GM18499 (cell line): ENCODE data around the gene SLC39A1.
"Not testable (repeated sequence)": the region's sequence is repeated elsewhere in the genome, so short reads cannot be mapped to it uniquely, and the experiment has no call there.

ENCODE experiments used
- ATAC-seq: cut with Tn5 transposase; IDR thresholded peaks from one replicate; pipeline ENCODE4 v1.9.1; 2021; ENCODE audit warnings: moderate number of reproducible peaks; ENCODE audit not compliant: insufficient read depth, unreplicated experiment

The SLC39A1 gene

DNA sequence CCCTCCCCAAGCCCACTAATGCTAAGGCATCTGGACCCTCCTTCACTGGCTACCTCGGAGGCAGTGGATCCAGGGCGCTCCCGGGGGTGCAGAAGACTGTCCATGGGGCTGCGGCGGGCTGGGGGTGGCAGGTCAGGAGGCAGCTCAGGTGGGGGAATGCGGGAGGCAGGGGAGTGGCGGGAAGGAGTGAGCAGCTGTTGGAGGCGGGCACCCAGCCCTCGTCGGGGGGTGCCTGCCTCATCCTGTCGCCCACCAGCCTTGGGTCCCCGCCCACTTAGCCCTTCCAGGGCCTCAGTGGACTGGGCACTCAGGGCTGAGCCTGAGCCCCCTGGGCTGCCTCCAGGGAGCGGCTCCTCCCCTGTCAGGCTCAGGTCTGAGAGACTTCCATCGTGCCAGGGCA, 29.9 kb downstream of the SLC39A1 start:
- ATAC-seq: no peak

DNA sequence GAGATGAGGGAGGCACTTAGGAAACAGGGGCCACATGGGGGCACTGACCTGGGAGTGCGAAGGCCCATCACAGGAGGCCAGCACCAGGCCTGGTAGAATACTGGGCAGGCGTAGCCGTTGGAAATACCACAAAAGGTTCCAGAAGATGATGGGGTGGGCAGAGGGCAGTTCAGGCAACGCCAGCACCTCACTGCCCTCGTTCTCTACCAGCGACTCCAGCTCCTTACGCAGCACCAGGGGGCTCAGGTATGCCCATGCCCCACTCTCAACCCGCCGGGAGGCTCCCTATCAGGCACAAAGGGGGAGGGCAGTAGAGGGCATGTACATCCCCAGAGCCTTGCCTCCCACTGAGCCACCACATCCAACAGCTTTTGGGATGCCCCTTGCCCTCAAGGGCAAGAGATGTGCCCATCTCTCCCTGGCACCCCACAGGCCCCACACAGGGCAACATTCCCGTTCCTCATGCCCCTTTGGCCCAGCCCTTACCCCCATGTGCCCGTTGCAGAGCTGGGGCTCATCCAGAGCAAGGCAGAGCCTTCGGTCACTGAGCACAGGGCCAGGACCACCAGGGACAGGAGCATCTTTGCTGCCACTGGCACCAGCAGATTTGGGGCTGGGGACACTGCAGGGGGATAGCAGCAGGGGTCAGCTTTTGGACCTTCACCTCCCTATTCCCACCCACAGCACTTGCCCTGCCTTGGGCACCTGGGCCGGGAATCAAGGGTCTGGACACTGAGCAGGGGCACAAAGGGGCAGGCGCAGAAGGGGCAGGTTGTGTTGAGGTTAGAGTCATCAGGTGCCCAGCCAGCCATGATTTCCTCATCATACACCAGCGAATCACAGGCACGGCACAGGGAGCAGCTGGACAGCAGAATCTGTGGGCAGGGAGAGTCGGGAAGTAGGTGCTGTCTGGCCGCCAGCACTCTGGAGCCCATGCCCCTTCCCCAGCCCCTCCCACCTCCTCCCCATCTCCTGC, 30.9 kb downstream of the SLC39A1 start:
- ATAC-seq: no peak

DNA sequence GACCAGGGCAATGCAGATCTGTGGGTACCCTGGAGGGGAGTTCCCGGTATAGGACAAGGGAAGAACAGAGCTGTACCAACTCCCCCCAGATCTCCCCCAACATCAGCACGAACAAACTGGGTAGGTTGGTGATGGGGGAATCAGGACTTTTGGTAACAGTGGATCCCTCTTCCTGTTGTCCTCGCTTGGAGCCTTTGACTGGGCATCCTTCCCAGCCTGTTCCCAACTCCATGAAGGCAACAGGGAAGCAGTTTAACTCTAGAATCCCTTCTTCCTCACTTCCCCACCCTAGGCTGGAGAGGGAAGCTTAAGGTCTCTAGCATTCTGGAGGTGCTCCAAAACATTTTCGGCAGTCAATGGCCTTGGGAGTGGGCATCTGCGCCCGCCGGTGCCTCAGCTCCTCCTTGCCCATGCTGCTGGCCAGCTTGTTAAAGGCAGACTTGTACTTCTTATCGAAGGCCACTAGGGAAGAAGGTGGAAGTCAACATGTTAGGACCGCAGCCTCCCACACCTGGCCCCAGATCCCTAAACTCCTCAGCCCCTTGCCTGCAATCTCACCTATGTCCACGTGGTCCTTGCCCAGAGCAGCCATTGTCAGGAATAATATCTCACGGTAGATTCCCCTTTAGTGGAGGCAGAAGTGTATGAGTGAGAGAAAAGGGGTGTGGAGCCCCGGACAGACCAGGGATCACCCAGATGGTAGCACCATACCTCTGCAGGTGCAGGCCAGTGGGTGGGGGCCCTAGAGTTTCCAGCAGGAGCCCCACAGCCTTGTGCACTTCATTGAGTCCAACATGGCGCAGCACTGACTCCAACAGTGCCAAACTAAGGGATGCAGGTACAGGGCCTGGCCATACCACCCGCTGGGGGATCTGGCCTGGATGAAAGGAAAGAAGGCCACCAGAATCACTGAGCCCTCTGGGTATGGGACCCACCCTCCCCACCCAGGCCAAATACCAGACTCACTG, 33.1 kb downstream of the SLC39A1 start:
- ATAC-seq: no peak

DNA sequence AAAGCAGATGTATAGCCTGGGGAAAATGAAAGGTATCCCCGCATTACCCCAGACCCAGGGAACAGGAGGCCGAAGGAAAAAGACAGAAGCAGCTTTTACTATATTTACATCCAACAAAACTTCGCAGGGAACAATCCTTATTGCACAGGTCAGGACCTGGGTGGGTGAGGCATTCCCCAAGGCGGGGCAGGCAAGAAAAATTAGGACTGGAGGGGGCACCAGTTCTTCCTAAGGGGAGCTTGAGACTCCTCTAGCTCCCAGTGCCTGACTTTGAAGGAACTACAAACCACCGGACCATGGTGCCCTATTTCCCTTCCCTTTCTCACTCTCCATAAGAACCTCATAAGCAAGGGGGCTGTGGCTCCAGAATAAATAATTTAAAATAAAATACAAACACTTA, 33.9 kb downstream of the SLC39A1 start:
- ATAC-seq: no peak

DNA sequence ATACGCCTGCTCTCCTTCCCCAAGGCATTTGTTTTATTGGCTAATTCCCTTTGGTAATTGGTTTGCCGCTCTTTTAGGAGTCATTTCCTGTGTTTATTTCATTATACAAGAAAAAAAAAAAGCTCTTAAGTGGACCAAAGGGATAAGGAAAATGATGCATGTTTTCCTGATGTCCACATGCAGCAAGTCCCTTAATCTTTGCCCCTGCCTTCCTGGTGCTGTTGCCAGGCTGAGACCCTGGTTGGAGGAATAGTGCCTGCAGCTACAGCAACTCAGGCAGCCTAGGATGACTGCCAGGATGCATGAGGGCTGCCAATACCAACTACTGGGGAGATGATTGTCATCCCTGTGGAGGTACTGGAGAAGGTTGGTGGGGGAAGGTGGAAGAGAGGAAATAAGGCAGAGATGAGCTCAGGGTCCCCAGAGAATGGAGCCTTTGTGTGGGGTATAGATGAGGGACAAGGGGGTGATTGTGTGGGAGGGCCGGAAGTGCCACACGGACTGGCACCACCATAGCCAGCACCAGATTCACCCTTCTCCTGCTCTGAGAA, 34.5 kb downstream of the SLC39A1 start:
- no peak for ATAC-seq

DNA sequence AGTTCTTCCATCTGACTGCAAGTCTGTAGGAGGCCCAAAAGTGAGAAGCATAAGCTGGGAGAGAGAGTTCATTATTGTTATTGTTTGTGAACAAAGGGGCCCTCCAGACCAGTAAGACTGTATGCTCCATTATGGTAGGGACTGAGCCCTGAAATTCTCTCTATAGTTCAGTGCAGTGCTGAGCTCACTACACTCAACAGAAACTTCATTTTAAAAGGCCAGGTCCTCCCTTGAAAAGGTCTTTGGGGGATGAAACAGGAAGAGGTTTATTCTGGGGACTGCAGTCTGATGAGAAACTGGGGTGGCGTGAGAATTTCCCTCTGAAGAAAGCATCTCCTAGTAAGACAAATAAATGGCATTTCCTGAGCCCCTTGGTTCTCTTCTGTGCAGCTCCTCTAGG, 35.1 kb downstream of the SLC39A1 start:
- no peak for ATAC-seq

DNA sequence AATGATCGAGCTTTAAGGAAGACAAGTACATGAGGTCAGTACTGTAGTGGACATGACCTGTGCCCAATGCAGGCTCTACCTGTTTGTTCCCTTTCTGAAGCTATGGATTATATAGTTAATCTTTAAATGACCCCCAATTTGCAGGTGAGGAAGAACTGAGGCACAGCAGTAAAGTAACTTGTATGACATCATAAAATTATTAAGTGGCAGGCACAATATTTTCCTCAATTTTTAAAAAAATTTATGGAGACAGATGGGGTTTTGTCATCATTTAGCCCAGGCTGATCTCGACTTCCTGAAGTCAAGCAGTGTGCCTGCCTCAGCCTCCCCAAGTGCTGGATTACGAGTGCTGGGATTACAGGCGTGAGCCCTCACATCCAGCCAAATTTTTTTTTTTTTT, 36.9 kb downstream of the SLC39A1 start:
- no peak for ATAC-seq

DNA sequence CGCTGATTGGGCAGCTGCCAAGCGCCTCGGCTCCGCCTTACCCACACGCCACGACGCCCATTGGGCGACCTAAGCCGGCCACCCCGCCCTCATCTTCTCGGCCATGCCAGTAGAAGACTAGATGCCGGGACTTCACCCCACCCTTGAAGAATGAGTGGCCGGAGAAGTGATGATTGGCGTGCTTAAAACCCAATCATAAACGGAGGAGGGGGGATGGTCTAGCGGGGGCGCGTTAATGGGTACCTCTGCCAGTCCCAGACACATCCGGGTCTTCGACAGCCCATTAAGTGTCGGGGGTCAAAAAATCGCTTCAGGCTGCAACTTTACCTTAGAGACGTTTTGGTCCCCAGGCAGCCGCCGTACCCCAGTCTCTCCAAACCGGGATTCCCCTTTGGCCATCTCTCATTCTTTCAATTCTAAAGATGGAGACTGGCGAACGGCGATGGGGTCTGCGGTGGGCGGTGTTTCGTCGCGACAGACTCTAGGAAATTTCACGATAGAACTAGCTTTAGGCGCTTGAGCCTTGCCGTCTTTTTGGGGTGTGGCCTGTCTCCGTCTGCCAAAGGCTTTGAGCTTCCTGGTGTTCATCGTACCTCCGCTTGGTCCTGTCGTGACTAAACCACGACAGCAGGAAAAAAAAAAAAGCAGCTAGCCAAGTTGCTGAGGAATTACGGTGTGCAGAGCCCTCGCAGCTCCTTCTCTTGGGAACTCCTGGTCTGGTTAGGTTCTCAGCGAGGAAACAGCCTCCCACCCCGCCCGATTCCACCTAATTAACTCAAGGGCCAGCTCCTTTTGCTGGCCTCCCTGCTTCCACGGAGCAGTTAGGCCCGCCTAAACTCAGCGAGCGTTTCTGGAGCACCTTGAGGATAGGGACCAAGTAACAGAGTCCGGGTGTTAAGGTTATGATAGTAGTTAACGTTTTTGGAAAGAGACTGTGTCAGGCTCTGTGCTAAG, 40.1 kb downstream of the SLC39A1 start, which contains the start of gene GATAD2B:
Gene GATAD2B (minus strand): TSS at position 1 of the 954 bp plus-strand sequence. CDS start 94,625 bp downstream, outside the sequence.
- ATAC-seq: peak; percentile 68

DNA sequence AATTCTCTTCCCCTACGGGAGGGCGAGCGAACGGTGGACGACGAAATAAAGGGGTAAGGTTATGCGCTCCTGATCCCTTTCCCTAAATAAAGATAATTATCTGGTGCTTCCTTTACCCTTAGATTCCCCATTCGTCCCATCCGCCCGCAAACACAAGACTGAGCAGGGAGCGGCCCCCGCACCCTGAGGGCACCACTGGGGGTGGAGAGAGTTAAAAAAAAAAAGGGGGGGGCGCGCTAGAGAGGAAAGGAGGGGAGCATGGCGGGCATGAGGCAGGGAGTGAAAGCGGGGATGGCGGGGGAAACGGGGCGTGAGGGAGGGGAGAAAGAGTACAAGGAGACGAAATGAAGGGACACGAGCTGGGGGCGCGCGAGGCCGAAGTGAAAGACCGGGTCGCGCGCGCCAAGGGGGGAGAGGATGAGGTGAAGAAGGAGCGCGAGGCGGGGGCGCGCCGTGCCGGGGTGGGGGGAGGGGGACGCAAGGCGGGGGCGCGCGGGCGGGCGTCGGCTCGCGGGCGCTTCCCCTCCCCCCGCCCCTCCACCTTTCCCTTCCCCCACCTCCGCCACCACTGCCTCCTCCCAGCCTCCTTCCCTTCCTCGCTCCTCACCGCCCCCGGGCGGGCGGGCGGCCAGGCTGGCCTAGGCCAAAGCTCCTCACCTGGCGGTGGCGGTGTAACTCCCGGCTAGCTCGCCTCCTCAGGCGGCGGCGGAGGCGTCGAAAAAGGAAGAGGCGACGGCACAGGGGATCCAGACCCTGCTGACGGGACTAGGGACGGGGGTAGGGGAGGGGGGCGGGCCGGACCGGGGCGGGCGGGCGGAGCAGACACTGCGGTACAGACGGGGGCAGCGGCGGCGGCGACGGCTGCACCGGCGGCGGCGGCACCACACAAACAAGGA, 41.0 kb downstream of the SLC39A1 start:
- ATAC-seq: peak; percentile 6

DNA sequence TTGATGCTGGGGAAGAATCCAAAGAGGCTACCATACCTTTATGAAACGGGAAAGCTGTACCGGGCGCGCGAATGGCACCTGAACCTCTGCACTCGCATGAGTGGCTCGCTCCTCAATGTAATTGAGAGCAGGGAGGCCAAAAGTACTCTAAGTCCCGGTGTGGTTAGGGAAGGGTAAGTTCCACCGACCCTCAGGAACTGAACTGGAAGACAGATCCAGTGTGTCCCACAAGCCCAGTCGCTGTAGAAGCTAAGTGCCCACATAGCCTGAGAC, 41.6 kb downstream of the SLC39A1 start:
- no peak for ATAC-seq

DNA sequence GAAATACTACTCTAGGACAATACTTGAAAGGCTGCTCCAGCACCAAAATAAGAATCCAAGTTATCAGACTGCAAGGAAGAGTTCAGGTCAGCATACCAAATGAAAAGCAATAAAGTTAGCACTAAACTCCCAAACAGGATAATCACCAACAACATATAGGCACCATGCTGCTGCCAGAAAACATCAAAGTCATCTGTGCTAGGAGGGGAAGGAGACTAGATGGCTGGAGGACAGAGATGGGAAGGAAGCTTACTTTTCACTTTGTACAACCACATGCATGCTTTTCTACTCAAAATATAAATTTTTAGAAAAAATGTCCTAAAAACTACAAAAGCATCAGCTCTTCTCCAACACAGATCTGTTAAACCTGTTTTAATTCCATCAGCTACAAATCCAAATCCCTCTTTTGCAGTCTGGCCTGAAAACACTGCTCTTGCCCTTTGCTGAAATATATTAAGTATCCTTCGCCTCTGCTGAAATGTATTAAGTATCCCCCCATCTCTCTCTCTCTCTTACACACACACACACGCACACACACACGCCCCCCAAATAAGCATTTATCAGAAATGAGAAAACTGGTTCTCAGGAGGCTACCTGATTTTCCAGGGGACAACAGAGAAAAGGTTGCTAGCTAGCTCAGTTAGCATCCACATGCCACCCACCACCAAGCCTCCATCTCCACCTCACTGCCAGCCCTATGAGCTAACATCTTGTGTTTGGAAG, 42.1 kb downstream of the SLC39A1 start:
- no peak for ATAC-seq

DNA sequence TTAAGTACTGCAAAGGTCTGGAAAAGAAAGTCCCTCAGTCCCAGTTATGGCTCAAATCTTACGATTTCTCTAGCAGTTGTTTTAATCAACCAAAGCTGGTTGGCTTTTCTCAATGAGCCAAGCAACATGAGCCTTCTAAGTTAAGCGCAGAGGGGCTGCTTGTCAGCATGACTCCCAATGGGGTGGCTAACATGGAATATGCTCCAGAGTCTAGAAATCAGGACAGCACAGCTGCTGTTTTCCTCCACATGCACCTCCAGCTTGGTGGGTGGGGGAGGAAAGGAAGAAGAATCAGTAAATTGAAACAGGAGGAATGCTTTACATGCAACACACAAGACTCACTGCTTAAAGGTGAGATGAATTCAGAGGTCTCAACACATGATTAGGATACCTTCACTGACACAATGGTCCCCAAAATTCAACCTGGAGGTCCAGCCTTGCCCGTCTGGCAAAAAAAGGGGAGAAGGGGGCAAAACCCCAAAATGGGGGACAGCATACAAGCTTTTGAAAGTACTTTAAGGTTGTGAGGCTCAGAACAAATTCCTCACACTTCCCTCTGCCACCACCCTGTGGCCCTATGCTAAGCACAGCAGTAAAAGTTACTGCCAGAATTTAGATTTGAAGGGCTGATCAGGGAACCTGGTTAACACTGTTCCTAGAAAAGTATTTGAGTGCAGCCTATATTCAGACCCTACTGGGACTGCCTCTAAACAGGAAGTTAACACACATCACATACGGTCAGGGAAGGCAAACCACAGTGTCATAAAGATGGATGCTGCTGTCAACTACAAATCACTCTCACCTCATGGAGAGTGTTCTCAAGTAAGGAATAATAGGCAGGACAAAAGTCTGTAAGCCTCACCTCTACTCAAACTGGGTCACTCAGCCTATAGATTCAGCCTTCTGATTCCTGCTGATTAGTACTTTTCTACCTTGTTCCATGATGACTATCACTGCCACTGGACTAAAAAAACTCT, 43.2 kb downstream of the SLC39A1 start:
- no peak for ATAC-seq

DNA sequence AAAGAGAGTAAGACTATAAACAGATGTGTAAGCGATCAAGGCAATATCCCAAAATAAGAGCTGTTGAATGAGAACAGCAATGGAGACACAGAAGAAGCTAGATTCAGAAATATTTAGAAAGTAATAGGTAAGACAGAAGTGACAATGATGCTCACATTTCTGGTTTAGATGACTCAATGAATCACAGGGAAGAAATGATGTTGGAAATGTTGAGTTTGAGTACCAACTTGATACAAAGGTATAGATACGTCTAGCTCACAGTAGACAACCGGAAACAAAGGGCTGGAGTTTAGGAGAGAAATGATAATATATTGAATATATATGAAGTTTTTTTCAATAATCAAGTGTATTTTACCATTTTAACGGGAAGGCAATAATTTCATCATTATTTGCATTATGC, 47.0 kb downstream of the SLC39A1 start:
- no peak for ATAC-seq

DNA sequence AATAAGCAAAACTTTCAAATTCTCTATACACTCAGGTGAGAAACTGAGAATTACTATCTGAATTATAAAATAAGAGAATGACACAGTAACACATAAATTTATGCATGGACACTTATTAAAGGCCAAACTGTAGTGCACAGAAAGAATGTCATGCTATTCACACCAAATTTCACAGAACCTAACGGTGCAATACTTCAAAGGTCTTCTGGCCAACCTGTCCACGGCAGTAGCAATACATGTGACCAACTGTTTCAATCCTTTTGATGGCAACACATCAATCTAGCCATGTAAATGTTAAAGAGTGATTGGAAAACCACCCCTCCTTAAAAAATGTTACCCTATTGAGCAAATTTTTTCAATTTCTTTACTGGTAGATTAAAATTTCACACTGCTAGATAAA, 51.0 kb downstream of the SLC39A1 start:
- ATAC-seq: no peak

DNA sequence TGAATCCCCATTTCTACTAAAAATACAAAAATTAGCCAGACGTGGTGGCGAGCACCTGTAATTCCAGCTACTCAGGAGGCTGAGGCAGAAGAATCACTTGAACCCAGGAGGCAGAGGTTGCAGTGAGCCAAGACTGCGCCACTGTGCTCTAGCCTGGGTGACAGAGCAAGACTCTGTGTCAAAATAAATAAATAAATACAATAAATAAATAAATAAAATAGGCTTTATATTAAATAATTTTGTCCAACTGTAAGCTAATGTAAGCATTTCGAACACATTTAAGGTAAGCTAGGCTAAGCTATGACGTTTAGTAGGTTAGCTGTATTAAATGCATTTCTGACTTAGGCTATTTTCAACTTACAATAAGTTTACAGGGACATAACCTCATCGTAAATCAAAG, 52.8 kb downstream of the SLC39A1 start:
- ATAC-seq: not testable (repeated sequence)
